Measurements from ENCODE around the gene SLC7A4. TPM values are rescaled to one million over a fixed set of nuclear protein-coding genes. Genes with fewer than 3 reads are reported as not detected.

Gene SLC7A4
- total and polyA plus RNA-seq, 2 of the 8 experiments (the other 6 are each of a cell fraction or from before 2014, with no cell fraction given) = 0.92 TPM; not detected in 1

GRCh38 chr22:21014202-21014725, 18.1 kb downstream of the SLC7A4 start (continued):
- TF ChIP-seq ASH2L (IDR thresholded peaks at IDR 0.05; ENCODE audit: low read length) (peak; percentile 1), SIN3A (conservative IDR thresholded peaks at IDR 0.05 in 1 of 2, IDR thresholded peaks at IDR 0.05 in 1 of 2; ENCODE audit: low read depth in 1 of 2, low read length in 2 of 2) (peak in 1 of 2 experiments; percentile 81; a peak in 1 of 4 replicates), POLR2AphosphoS5 (IDR thresholded peaks at IDR 0.05; ENCODE audit: low read depth, low read length) (no peak), EP300 (IDR thresholded peaks at IDR 0.05; ENCODE audit: borderline replicate concordance in 1 of 2, low read depth in 2 of 2, low read length in 2 of 2) (no peak), CBX8 (IDR thresholded peaks at IDR 0.05; ENCODE audit: borderline replicate concordance, low read depth, low read length) (no peak)

Measured in H1 (cell line).